H1 (cell line): ENCODE measurements around the gene NHS. TPM values are rescaled to one million over a fixed set of nuclear protein-coding genes. Genes with fewer than 3 reads are reported as not detected.

Experiments
- CTCF ChIA-PET: fragments of 300-600 bp; sonication (Branson Sonifier 250); formaldehyde crosslinking; loops from one replicate; lab custom pipeline; 2021; ENCODE audit not compliant: partially characterized antibody; lab: Charles Lee
- POLR2A ChIA-PET: fragments of 300-600 bp; sonication (Branson Sonifier 250); formaldehyde crosslinking; loops from one replicate; lab custom pipeline; 2021; ENCODE audit warnings: inconsistent platforms; ENCODE audit not compliant: partially characterized antibody; lab: Charles Lee
- DNase-seq, 2 experiments: peaks; one replicate each; pipeline versions ENCODE4 v3.0.0 to v3.0.0-alpha.2; 2010 to 2022; ENCODE audit warnings: low spot score in 2 of 2, low read depth in 1 of 2, mixed read lengths in 1 of 2
- FAIRE-seq: peaks from 2 replicates; lab custom pipeline; 2011; peaks lifted over from hg19 to GRCh38; lab: Jason Lieb, UNC
- H2AFZ ChIP-seq: 2 replicates; pipeline ENCODE4 v1.8.1; 2012; ENCODE audit warnings: low read length, inconsistent platforms
- H2AK5ac ChIP-seq: 2 replicates; pipeline ENCODE4 v1.6.1; 2013; ENCODE audit warnings: low read depth, low read length
- H2BK120ac ChIP-seq: replicated peaks from 2 replicates; pipeline ENCODE3; 2013; ENCODE audit warnings: low read depth, low read length, inconsistent platforms
- H2BK12ac ChIP-seq: 2 replicates; pipeline ENCODE4 v1.6.1; 2013; ENCODE audit warnings: low read depth, low read length
- H2BK15ac ChIP-seq: 2 replicates; pipeline ENCODE4 v1.6.1; 2013; ENCODE audit warnings: low read length
- H2BK20ac ChIP-seq: 2 replicates; pipeline ENCODE4 v1.6.1; 2013; ENCODE audit warnings: low read length
- H2BK5ac ChIP-seq: 2 replicates; pipeline ENCODE4 v1.6.1; 2013; ENCODE audit warnings: low read depth, low read length
- H3K14ac ChIP-seq: 2 replicates; pipeline ENCODE4 v1.6.1; 2013; ENCODE audit warnings: inconsistent platforms; ENCODE audit not compliant: insufficient read length
- H3K18ac ChIP-seq: 2 replicates; pipeline ENCODE4 v1.6.1; 2013; ENCODE audit warnings: low read length; ENCODE audit errors: extremely low read depth
- H3K23ac ChIP-seq: 2 replicates; pipeline ENCODE4 v1.6.1; 2013; ENCODE audit warnings: inconsistent platforms; ENCODE audit not compliant: insufficient read length
- H3K23me2 ChIP-seq: 2 replicates; pipeline ENCODE4 v1.6.1; 2013; ENCODE audit warnings: low read depth, low read length
- H3K27ac ChIP-seq: 2 replicates; pipeline ENCODE4 v1.6.1; 2011; ENCODE audit warnings: low read depth, low read length, inconsistent platforms
- H3K27me3 ChIP-seq, 4 experiments: replicated peaks in 1 of 4; 1 replicate in 1 of 4; 2 replicates in 3 of 4; pipeline versions ENCODE4 v1.6.1 to v1.8.1; 2011 to 2013; ENCODE audit warnings: low read length in 3 of 4, mild to moderate bottlenecking in 3 of 4, inconsistent platforms in 2 of 4, mixed read lengths in 2 of 4, moderate library complexity in 1 of 4; ENCODE audit not compliant: control insufficient read depth in 3 of 4, insufficient read depth in 3 of 4; ENCODE audit errors: extremely low read depth in 1 of 4
- H3K36me3 ChIP-seq, 4 experiments: 2 replicates each; pipeline versions ENCODE4 v1.6.1 to v1.8.1; 2011 to 2013; ENCODE audit warnings: mild to moderate bottlenecking in 4 of 4, low read length in 3 of 4, moderate library complexity in 2 of 4, control low read depth in 1 of 4, inconsistent platforms in 1 of 4; ENCODE audit not compliant: insufficient read depth in 4 of 4, control insufficient read depth in 2 of 4
- H3K4ac ChIP-seq: replicated peaks from 2 replicates; pipeline ENCODE3; 2013; ENCODE audit warnings: low read length, low read depth, mixed read lengths, inconsistent platforms; ENCODE audit not compliant: insufficient read length
- H3K4me1 ChIP-seq, 4 experiments: replicated peaks in 1 of 4; 1 replicate in 1 of 4; 2 replicates in 3 of 4; pipeline versions ENCODE4 v1.6.1 to v1.8.1; 2011 to 2013; ENCODE audit warnings: low read length in 3 of 4, inconsistent platforms in 2 of 4, mixed read lengths in 1 of 4; ENCODE audit not compliant: insufficient read depth in 4 of 4, control insufficient read depth in 3 of 4
- H3K4me2 ChIP-seq, 2 experiments: 2 replicates each; pipeline versions ENCODE4 v1.6.1 to v1.8.1; 2011 to 2013; ENCODE audit warnings: low read depth in 2 of 2, low read length in 2 of 2, control low read depth in 1 of 2, inconsistent platforms in 1 of 2, mild to moderate bottlenecking in 1 of 2; ENCODE audit not compliant: insufficient read depth in 1 of 2
- H3K4me3 ChIP-seq, 4 experiments: fragments of 200-600, 300-600 bp in 1 of 4; sonication (generic), shearing (Covaris generic), sonication (Bioruptor Twin) in 1 of 4; 2 replicates each; pipeline versions ENCODE4 v1.5.1 to v1.8.1; 2011 to 2016; ENCODE audit warnings: low read length in 4 of 4, low read depth in 3 of 4, control low read depth in 2 of 4, inconsistent platforms in 2 of 4, mild to moderate bottlenecking in 2 of 4, mixed read lengths in 1 of 4, moderate library complexity in 1 of 4; ENCODE audit not compliant: insufficient read depth in 2 of 4; ENCODE audit errors: extremely low read depth in 1 of 4
- H3K56ac ChIP-seq: replicated peaks from 2 replicates; pipeline ENCODE3; 2013; ENCODE audit warnings: low read depth, mild to moderate bottlenecking, mixed read lengths, low read length, inconsistent platforms; ENCODE audit not compliant: insufficient read length
- H3K79me1 ChIP-seq: 2 replicates; pipeline ENCODE4 v1.6.1; 2013; ENCODE audit warnings: low read depth, low read length, control low read depth
- H3K79me2 ChIP-seq, 2 experiments: 2 replicates each; pipeline versions ENCODE4 v1.6.1 to v1.8.1; 2012 to 2013; ENCODE audit warnings: low read length in 2 of 2, mild to moderate bottlenecking in 2 of 2, inconsistent platforms in 1 of 2; ENCODE audit not compliant: insufficient read depth in 2 of 2, control insufficient read depth in 1 of 2
- H3K9ac ChIP-seq, 4 experiments: replicated peaks in 1 of 4; 1 replicate in 1 of 4; 2 replicates in 3 of 4; pipeline versions ENCODE4 v1.6.1 to v1.8.1; 2011 to 2013; ENCODE audit warnings: low read depth in 3 of 4, low read length in 3 of 4, control low read depth in 2 of 4, mild to moderate bottlenecking in 2 of 4, moderate library complexity in 2 of 4, inconsistent platforms in 1 of 4; ENCODE audit errors: extremely low read depth in 1 of 4
- H3K9me3 ChIP-seq, 2 experiments: 2 replicates each; pipeline versions ENCODE4 v1.6.1 to v1.8.1; 2012 to 2013; ENCODE audit warnings: mild to moderate bottlenecking in 2 of 2, moderate library complexity in 2 of 2, control low read depth in 1 of 2, inconsistent platforms in 1 of 2, low read depth in 1 of 2, low read length in 1 of 2, mixed read lengths in 1 of 2; ENCODE audit not compliant: insufficient read depth in 2 of 2
- H4K20me1 ChIP-seq, 2 experiments: replicated peaks in 1 of 2; 2 replicates each; pipeline versions ENCODE3 to v1.8.1; 2011 to 2013; ENCODE audit warnings: inconsistent platforms in 2 of 2, low read length in 2 of 2, mild to moderate bottlenecking in 1 of 2; ENCODE audit not compliant: insufficient read depth in 2 of 2, control insufficient read depth in 1 of 2
- H4K5ac ChIP-seq: 2 replicates; pipeline ENCODE4 v1.6.1; 2013; ENCODE audit warnings: low read length, low read depth, mixed read lengths, inconsistent platforms; ENCODE audit not compliant: insufficient read length
- H4K8ac ChIP-seq: 2 replicates; pipeline ENCODE4 v1.8.0; 2013; ENCODE audit warnings: mild to moderate bottlenecking, moderate library complexity, low read length, inconsistent platforms; ENCODE audit not compliant: insufficient read depth; ENCODE audit errors: extremely low read depth
- H4K91ac ChIP-seq: replicated peaks from 2 replicates; pipeline ENCODE3; 2013; ENCODE audit warnings: low read length, mixed read lengths, inconsistent platforms; ENCODE audit not compliant: insufficient read length
- BRCA1 ChIP-seq: IDR thresholded peaks from 2 replicates; pipeline ENCODE4 v1.6.1; 2012; ENCODE audit warnings: low read depth, low read length, improper control_type of control experiment
- KDM5A ChIP-seq: fragments of 200-600 bp; IDR thresholded peaks from 2 replicates; pipeline ENCODE4 v1.7.1; 2012; ENCODE audit warnings: mild to moderate bottlenecking, low read length, inconsistent platforms, mixed read lengths
- PHF8 ChIP-seq: fragments of 200-600 bp; sonication (generic); conservative IDR thresholded peaks from 2 replicates; pipeline ENCODE4 v1.7.1; 2012; ENCODE audit warnings: low read depth, mild to moderate bottlenecking, inconsistent platforms, low read length, moderate library complexity
- SIN3A ChIP-seq, 2 experiments: IDR thresholded peaks in 1 of 2; conservative IDR thresholded peaks in 1 of 2; 2 replicates each; pipeline ENCODE4 v1.6.1; 2011 to 2012; ENCODE audit warnings: low read length in 2 of 2, improper control_type of control experiment in 1 of 2, low read depth in 1 of 2, mild to moderate bottlenecking in 1 of 2
- WGBS, 2 experiments: shearing (Covaris generic) in 1 of 2; methylation state at CpG; one replicate each; pipeline versions ENCODE4 v1.1.6 to v1.1.7; 2013 to 2015; ENCODE audit warnings: low lambda C conversion rate in 2 of 2, mixed read lengths in 2 of 2, inconsistent platforms in 1 of 2, low coverage in 1 of 2, missing lambda C conversion rate in 1 of 2; ENCODE audit not compliant: insufficient replicate concordance in 2 of 2, insufficient coverage in 1 of 2, insufficient read length in 1 of 2; ENCODE audit errors: extremely low coverage in 1 of 2, missing lambda C conversion rate in 1 of 2; 5-methylcytosine and 5-hydroxymethylcytosine counted together
- polyA plus RNA-seq, 7 experiments: library from polyadenylated mRNA; depleted of rRNA in 3 of 7; stranded (reverse) in 5 of 7; unstranded in 2 of 7; fragments of >200 nt in 5 of 7; fragments of 200-250 nt in 2 of 7; gene quantifications; 1 replicate in 5 of 7; 2 replicates in 1 of 7; 4 replicates in 1 of 7; pipeline versions ENCODE4 v1.2.1 to v1.2.3, GENCODE V29; 2011 to 2013; ENCODE audit warnings: missing spikeins in 2 of 7, mixed read lengths in 2 of 7
- total RNA-seq: library from RNA; stranded (reverse); fragmentation: NEBNext Ultra II Directional; extraction: Animal tissue kit (Norgen Biotek cat#: 25700); gene quantifications from 2 replicates; pipeline ENCODE4 v1.2.1, GENCODE V29; 2021
- TF ChIP-seq, protein P1 (sequence below): IDR thresholded peaks from 2 replicates; pipeline ENCODE4 v1.6.1; 2012; ENCODE audit warnings: inconsistent platforms

Gene NHS
- total and polyA plus RNA-seq, 2 of the 8 experiments (the other 6 are each of a cell fraction or from before 2014, with no cell fraction given): 2.2 to 6.7 TPM

GRCh38 chrX:17553469-17553868 is 178.5 kb downstream of the NHS start:
- H3K23me2 ChIP-seq: no peaks in the 10 kb centered on the region
- no peak overlapping the region for H2BK20ac ChIP-seq
- H3K4ac ChIP-seq: no peak overlapping the region
- POLR2A ChIA-PET: no interaction called here
- H3K18ac ChIP-seq: no peak overlapping the region
- H4K91ac ChIP-seq: no peak overlapping the region
- H2BK12ac ChIP-seq: no peak overlapping the region
- no peaks in the 10 kb centered on the region for H3K27me3 ChIP-seq
- H3K27ac ChIP-seq: no peak overlapping the region
- DNase-seq (no peak), FAIRE-seq (no peak)
- TF ChIP-seq SIN3A (conservative IDR thresholded peaks at IDR 0.05 in 1 of 2, IDR thresholded peaks at IDR 0.05 in 1 of 2; ENCODE audit: low read depth in 1 of 2, low read length in 2 of 2): no peak
- no peak for TF ChIP-seq PHF8
- TF ChIP-seq BRCA1: no peak
- TF ChIP-seq, protein P1, sequence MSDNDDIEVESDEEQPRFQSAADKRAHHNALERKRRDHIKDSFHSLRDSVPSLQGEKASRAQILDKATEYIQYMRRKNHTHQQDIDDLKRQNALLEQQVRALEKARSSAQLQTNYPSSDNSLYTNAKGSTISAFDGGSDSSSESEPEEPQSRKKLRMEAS: peak; percentile 30; the same call in 1 of the 2 replicates
- no peak for TF ChIP-seq KDM5A
- no peaks in the 10 kb centered on the region for H3K9me3 ChIP-seq
- H3K4me1 ChIP-seq: peaks cover 0 to 11% (median 10%) of the 10 kb centered on the region in 4 experiments
- 51% methylated on average over 4 of the region's 6 CpGs; no CpG with 5 or more reads in 1 of the 2 experiments for WGBS, 2 experiments
- no peak overlapping the region for H2AFZ ChIP-seq
- no peaks in the 10 kb centered on the region for H4K20me1 ChIP-seq
- no peak overlapping the region for H2AK5ac ChIP-seq
- no peaks in the 10 kb centered on the region for H3K36me3 ChIP-seq
- no peak overlapping the region for H4K8ac ChIP-seq
- H4K5ac ChIP-seq: no peak overlapping the region
- no peaks in the 10 kb centered on the region for H3K79me2 ChIP-seq
- H2BK5ac ChIP-seq: no peak overlapping the region
- no peak overlapping the region for H2BK120ac ChIP-seq
- H3K14ac ChIP-seq: no peak overlapping the region
- no peak overlapping the region for H2BK15ac ChIP-seq
- no peak overlapping the region for H3K56ac ChIP-seq
- H3K79me1 ChIP-seq: no peaks in the 10 kb centered on the region
- no peak overlapping the region for H3K4me3 ChIP-seq
- CTCF ChIA-PET: interaction anchor here (1.0 kb wide), 2 partner anchors 13 to 21 kb away, joined by 4 read pairs; no protein-coding TSS in a partner anchor
- no peak overlapping the region for H3K4me2 ChIP-seq
- H3K9ac ChIP-seq: no peak overlapping the region
- no peak overlapping the region for H3K23ac ChIP-seq
